Endothelial cell of umbilical vein (primary cell): ENCODE results near the gene CSNK1G2. TPM values are rescaled to one million over a fixed set of nuclear protein-coding genes. Genes with fewer than 3 reads are reported as not detected.

Experiments
- BruUV-seq: library from RNA; stranded (reverse); fragments of 400-500 nt; replicated peaks from 2 replicates; lab custom pipeline; 2021; lab: Mats Ljungman, UMichigan
- CTCF ChIA-PET: fragments of 300-600, 350-600 bp; sonication (Branson Sonifier 250); formaldehyde crosslinking; loops from one replicate; lab custom pipeline; 2021; ENCODE audit warnings: antibody characterized with exemption, inconsistent platforms; lab: Charles Lee
- POLR2A ChIA-PET: fragments of 300-600, 350-600 bp; sonication (Branson Sonifier 250); formaldehyde crosslinking; loops from one replicate; lab custom pipeline; 2021; ENCODE audit warnings: antibody characterized with exemption, inconsistent platforms; lab: Charles Lee
- DNase-seq: peaks from one replicate; pipeline ENCODE4 v3.0.0-alpha.2; 2011; ENCODE audit warnings: low read depth, low spot score
- FAIRE-seq: peaks from 2 replicates; lab custom pipeline; 2011; peaks lifted over from hg19 to GRCh38; lab: Jason Lieb, UNC
- H2AFZ ChIP-seq: 2 replicates; pipeline ENCODE4 v1.6.0; 2012; ENCODE audit warnings: low read depth, low read length, control low read depth, inconsistent platforms
- H3K27ac ChIP-seq: 2 replicates; pipeline ENCODE4 v1.5.1; 2011; ENCODE audit warnings: low read depth, mild to moderate bottlenecking, control low read depth, low read length, moderate library complexity; ENCODE audit not compliant: insufficient read depth
- H3K27me3 ChIP-seq, 2 experiments: 2 replicates each; pipeline versions ENCODE4 v1.6.0 to v1.6.1; 2011; ENCODE audit warnings: low read length in 2 of 2, mixed read lengths in 1 of 2; ENCODE audit not compliant: control insufficient read depth in 2 of 2, insufficient read depth in 2 of 2
- H3K36me3 ChIP-seq, 2 experiments: 2 replicates in 1 of 2; 3 replicates in 1 of 2; pipeline ENCODE4 v1.5.1; 2011; ENCODE audit warnings: low read length in 2 of 2, mild to moderate bottlenecking in 1 of 2, moderate library complexity in 1 of 2; ENCODE audit not compliant: control insufficient read depth in 2 of 2, insufficient read depth in 2 of 2; ENCODE audit errors: extremely low read depth in 1 of 2
- H3K4me1 ChIP-seq: 3 replicates; pipeline ENCODE4 v1.5.1; 2011; ENCODE audit warnings: mild to moderate bottlenecking, low read length; ENCODE audit not compliant: control insufficient read depth, insufficient read depth; ENCODE audit errors: extremely low read depth
- H3K4me2 ChIP-seq: 2 replicates; pipeline ENCODE4 v1.6.1; 2011; ENCODE audit warnings: low read length, control low read depth, mixed read lengths; ENCODE audit not compliant: insufficient read depth
- H3K4me3 ChIP-seq, 3 experiments: fragments of 200-600 bp in 1 of 3; sonication (generic), shearing (Covaris generic) in 1 of 3; replicated peaks in 1 of 3; 2 replicates each; pipeline ENCODE4 v1.5.1; 2011 to 2016; ENCODE audit warnings: control low read depth in 3 of 3, low read length in 3 of 3, mild to moderate bottlenecking in 2 of 3, inconsistent platforms in 1 of 3, low read depth in 1 of 3, moderate library complexity in 1 of 3; ENCODE audit not compliant: insufficient read depth in 1 of 3
- H3K79me2 ChIP-seq: 2 replicates; pipeline ENCODE4 v1.6.0; 2012; ENCODE audit warnings: low read length, inconsistent platforms; ENCODE audit not compliant: control insufficient read depth, insufficient read depth
- H3K9ac ChIP-seq: replicated peaks from 2 replicates; pipeline ENCODE3; 2011; ENCODE audit warnings: low read length, control low read depth; ENCODE audit not compliant: insufficient read depth; ENCODE audit errors: extremely low read depth
- H3K9me1 ChIP-seq: replicated peaks from 3 replicates; pipeline ENCODE4 v1.6.0; 2011; ENCODE audit warnings: mild to moderate bottlenecking, low read length; ENCODE audit not compliant: control insufficient read depth, insufficient read depth; ENCODE audit errors: extremely low read depth
- H3K9me3 ChIP-seq: replicated peaks from 2 replicates; pipeline ENCODE4 v1.5.1; 2012; ENCODE audit warnings: low read length, inconsistent platforms; ENCODE audit not compliant: control insufficient read depth, insufficient read depth
- H4K20me1 ChIP-seq: replicated peaks from 2 replicates; pipeline ENCODE3; 2011; ENCODE audit warnings: mild to moderate bottlenecking, low read length; ENCODE audit not compliant: control insufficient read depth, insufficient read depth; ENCODE audit errors: extremely low read depth
- CTCF ChIP-seq, 2 donors: IDR thresholded peaks; 1 replicate in 1 of 2; 2 replicates in 1 of 2; pipeline ENCODE4 v1.5.1; 2011; ENCODE audit warnings: low read length in 2 of 2, mild to moderate bottlenecking in 2 of 2, moderate library complexity in 2 of 2, control low read depth in 1 of 2, inconsistent platforms in 1 of 2, low read depth in 1 of 2; ENCODE audit not compliant: insufficient read depth in 1 of 2; ENCODE audit errors: extremely low read depth in 1 of 2
- EZH2 ChIP-seq: IDR thresholded peaks from 2 replicates; pipeline ENCODE4 v1.6.1; 2012; ENCODE audit warnings: borderline replicate concordance, low read depth, mild to moderate bottlenecking, moderate library complexity, low read length, inconsistent platforms; ENCODE audit not compliant: severe bottlenecking
- FOS ChIP-seq: IDR thresholded peaks from 2 replicates; pipeline ENCODE4 v1.6.1; 2011; ENCODE audit warnings: mild to moderate bottlenecking, low read length, moderate library complexity, borderline replicate concordance; ENCODE audit not compliant: insufficient read depth
- GATA2 ChIP-seq: IDR thresholded peaks from 2 replicates; pipeline ENCODE4 v1.7.0; 2011; ENCODE audit warnings: low read depth, mild to moderate bottlenecking, moderate library complexity, mixed read lengths, low read length; ENCODE audit not compliant: insufficient read length, insufficient read depth
- JUN ChIP-seq: IDR thresholded peaks from 2 replicates; pipeline ENCODE4 v1.6.1; 2011; ENCODE audit warnings: borderline replicate concordance, low read depth; ENCODE audit not compliant: insufficient read length, insufficient read depth
- MAX ChIP-seq: IDR thresholded peaks from 2 replicates; pipeline ENCODE4 v1.6.1; 2011; ENCODE audit not compliant: insufficient read depth, insufficient read length
- POLR2A ChIP-seq: IDR thresholded peaks from 2 replicates; pipeline ENCODE4 v1.6.1; 2012; ENCODE audit warnings: low read depth, mild to moderate bottlenecking, control low read depth, low read length
- POLR2AphosphoS5 ChIP-seq: IDR thresholded peaks from 2 replicates; pipeline ENCODE4 v1.6.1; 2012; ENCODE audit warnings: low read depth, mild to moderate bottlenecking, control low read depth, low read length, moderate library complexity; ENCODE audit not compliant: insufficient read depth
- dilution Hi-C: fragments of 300-500 bp; cut with MboI; formaldehyde crosslinking; loops from one replicate; pipeline ENCODE4 v1.15.0; 2019; ENCODE audit warnings: low sequenced_read_pairs; ENCODE audit not compliant: extremely low pct_ligation_motif_present
- intact Hi-C: fragments of 100-400 bp; cut with micrococcal nuclease; formaldehyde crosslinking; loops from one replicate; pipeline ENCODE4 v1.10.0; 2022
- polyA plus RNA-seq, 4 experiments: library from polyadenylated mRNA; depleted of rRNA in 3 of 4; stranded (reverse) in 3 of 4; unstranded in 1 of 4; fragments of >200 nt; gene quantifications; 2 replicates each; pipeline versions ENCODE4 v1.2.1 to v1.2.3, GENCODE V29; 2011 to 2012; ENCODE audit warnings: missing spikeins in 1 of 4
- total RNA-seq: library from RNA; stranded (reverse); gene quantifications from 2 replicates; pipeline ENCODE4 v1.2.3, GENCODE V29; 2021

The CSNK1G2 gene
- total and polyA plus RNA-seq, 2 donors (not counting 3 experiments of a cell fraction or from before 2014, with no cell fraction given) = 96.6 to 110 TPM

- peak overlapping the region; percentile 10 to 52 (median 48) for H3K4me3 ChIP-seq
- H3K4me2 ChIP-seq = peak overlapping the region; percentile 36
- no peak overlapping the region for H2AFZ ChIP-seq
- ChIA-PET POLR2A (no interaction called here), CTCF (no interaction called here)
- H3K27ac ChIP-seq = no peak overlapping the region
- H3K9me1 ChIP-seq = no peaks in the 10 kb centered on the region
- intact Hi-C loops = no loop called here
- no peaks in the 10 kb centered on the region for H3K36me3 ChIP-seq
- no peaks in the 10 kb centered on the region for H4K20me1 ChIP-seq
- DNase-seq (no peak), FAIRE-seq (no peak)
- BruUV-seq = no TSS peak
- TF ChIP-seq POLR2AphosphoS5 (peak; percentile 27), EZH2 (no peak), MAX (no peak)
- H3K9me3 ChIP-seq = no peaks in the 10 kb centered on the region
- no peak overlapping the region for H3K9ac ChIP-seq
- dilution Hi-C loops = no loop called here
- no peaks in the 10 kb centered on the region for H3K4me1 ChIP-seq
- peaks cover 12% of the 10 kb centered on the region for H3K79me2 ChIP-seq
- H3K27me3 ChIP-seq = no peaks in the 10 kb centered on the region
Observed at GRCh38 chr19:2014731-2015607, 74.0 kb downstream of the CSNK1G2 start.

GRCh38 chr19:2015608-2015950 is 74.6 kb downstream of the CSNK1G2 start, which contains the start of gene BTBD2:
BTBD2 (minus strand) TSS chr19:2015714; CDS start chr19:2015703, 11 bp downstream.
- ChIA-PET CTCF (interaction anchor here (6.0 kb wide), 1 partner anchor 53 kb away, joined by 75 read pairs; no protein-coding TSS in a partner anchor), POLR2A (interaction anchor here (1.0 kb wide), 1 partner anchor 79 kb away, joined by 4 read pairs; no protein-coding TSS in a partner anchor)
- DNase-seq = no peak
- no peaks in the 10 kb centered on the region for H3K4me1 ChIP-seq
- FAIRE-seq = no peak
- H3K9me3 ChIP-seq = no peaks in the 10 kb centered on the region
- no peak within 1 kb of the TSS for H3K27ac ChIP-seq
- intact Hi-C loops = no loop called here
- BruUV-seq = no TSS peak
- H3K9ac ChIP-seq = no peak within 1 kb of the TSS
- dilution Hi-C loops = no loop called here
- H3K9me1 ChIP-seq = no peaks in the 10 kb centered on the region
- TF ChIP-seq EZH2 = no peak
- TF ChIP-seq POLR2AphosphoS5 = no peak
- TF ChIP-seq CTCF (IDR thresholded peaks at IDR 0.05; ENCODE audit: extremely low read depth in 1 of 2, insufficient read depth in 1 of 2, low read depth in 1 of 2, low read length in 2 of 2) = no peak
- no peak for TF ChIP-seq POLR2A
- TF ChIP-seq FOS = no peak
- TF ChIP-seq GATA2 = no peak
- no peak for TF ChIP-seq JUN
- no peaks in the 10 kb centered on the region for H3K27me3 ChIP-seq
- no peaks in the 10 kb centered on the region for H4K20me1 ChIP-seq
- peaks cover 12% of the 10 kb centered on the region for H3K79me2 ChIP-seq
- H2AFZ ChIP-seq = no peak within 1 kb of the TSS
- peak within 1 kb of the TSS; percentile 36 for H3K4me2 ChIP-seq
- H3K4me3 ChIP-seq = peak within 1 kb of the TSS; percentile 10 to 52 (median 48)
- H3K36me3 ChIP-seq = no peaks in the 10 kb centered on the region
